ENCODE results near the gene CNTNAP2. TPM values are rescaled to one million over a fixed set of nuclear protein-coding genes. Genes with fewer than 3 reads are reported as not detected.

CNTNAP2 gene
- total and polyA plus RNA-seq, 8 donors = 0.19 to 18.2 (median 0.56) TPM

- Histone ChIP-seq H3K27ac (no peak overlapping the region), H3K4me1 (no peaks in the 10 kb centered on the region), H3K4me3 (no peak overlapping the region), H3K27me3 (no peaks in the 10 kb centered on the region), H3K9me3 (no peaks in the 10 kb centered on the region), H3K36me3 (no peaks in the 10 kb centered on the region)
- intact Hi-C loops (cut with DNase I; ENCODE audit: low total_unique reads) = no loop called here
- 68 to 91% (median 84%) methylated on average over 2 of the region's 2 CpGs for WGBS, 5 donors
- no peak for DNase-seq
- TF ChIP-seq EP300 (IDR thresholded peaks at IDR 0.05) (no peak), POLR2AphosphoS5 (IDR thresholded peaks at IDR 0.05) (no peak)
Observed at GRCh38 chr7:147912946-147913638, 1796.5 kb downstream of the CNTNAP2 start.

GRCh38 chr7:147915781-147916180, 1799.2 kb downstream of the CNTNAP2 start:
- H3K4me3 ChIP-seq = no peak overlapping the region
- TF ChIP-seq POLR2A (IDR thresholded peaks at IDR 0.05) = no peak
- no peak for TF ChIP-seq POLR2AphosphoS5 (IDR thresholded peaks at IDR 0.05)
- TF ChIP-seq CTCF (IDR thresholded peaks at IDR 0.05) = no peak
- TF ChIP-seq EP300 (IDR thresholded peaks at IDR 0.05) = no peak
- 44 to 60% (median 54%) methylated on average over 4 of the region's 4 CpGs for WGBS, 5 donors
- no peaks in the 10 kb centered on the region for H3K27me3 ChIP-seq
- intact Hi-C loops (cut with DNase I; ENCODE audit: low total_unique reads) = no loop called here
- H3K36me3 ChIP-seq = no peaks in the 10 kb centered on the region
- no peak overlapping the region for H3K27ac ChIP-seq
- H3K9me3 ChIP-seq = no peaks in the 10 kb centered on the region
- H3K4me1 ChIP-seq = no peaks in the 10 kb centered on the region
- no peak for DNase-seq

GRCh38 chr7:147916573-147916972, 1800.0 kb downstream of the CNTNAP2 start:
- Histone ChIP-seq H3K9me3 (no peaks in the 10 kb centered on the region), H3K27ac (no peak overlapping the region), H3K4me1 (no peaks in the 10 kb centered on the region), H3K27me3 (no peaks in the 10 kb centered on the region), H3K36me3 (no peaks in the 10 kb centered on the region), H3K4me3 (no peak overlapping the region)
- DNase-seq = no peak
- 75 to 83% (median 79%) methylated on average over 4 of the region's 4 CpGs for WGBS, 5 donors
- TF ChIP-seq EP300 (IDR thresholded peaks at IDR 0.05) = no peak
- TF ChIP-seq POLR2AphosphoS5 (IDR thresholded peaks at IDR 0.05) = no peak
- TF ChIP-seq POLR2A (IDR thresholded peaks at IDR 0.05) = no peak
- TF ChIP-seq CTCF (IDR thresholded peaks at IDR 0.05) = no peak
- intact Hi-C loops (cut with DNase I; ENCODE audit: low total_unique reads) = no loop called here

GRCh38 chr7:147923841-147924240, 1807.2 kb downstream of the CNTNAP2 start:
- intact Hi-C loops (cut with DNase I; ENCODE audit: low total_unique reads) = no loop called here
- Histone ChIP-seq H3K27ac (no peak overlapping the region), H3K4me1 (no peaks in the 10 kb centered on the region), H3K4me3 (no peak overlapping the region), H3K9me3 (no peaks in the 10 kb centered on the region), H3K27me3 (no peaks in the 10 kb centered on the region), H3K36me3 (no peaks in the 10 kb centered on the region)
- 64 to 99% (median 91%) methylated on average over 3 of the region's 3 CpGs for WGBS, 5 donors
- DNase-seq = no peak
- TF ChIP-seq EP300 (IDR thresholded peaks at IDR 0.05) (no peak), CTCF (IDR thresholded peaks at IDR 0.05) (no peak), POLR2A (IDR thresholded peaks at IDR 0.05) (no peak), POLR2AphosphoS5 (IDR thresholded peaks at IDR 0.05) (no peak)

GRCh38 chr7:147937428-147937827, 1820.8 kb downstream of the CNTNAP2 start:
- no peak for DNase-seq

More at GRCh38 chr7:147937428-147937827, 1820.8 kb downstream of the CNTNAP2 start:
- TF ChIP-seq POLR2A (IDR thresholded peaks at IDR 0.05) (no peak), POLR2AphosphoS5 (IDR thresholded peaks at IDR 0.05) (no peak), CTCF (IDR thresholded peaks at IDR 0.05) (no peak), EP300 (IDR thresholded peaks at IDR 0.05) (no peak)
- Histone ChIP-seq H3K27me3 (no peaks in the 10 kb centered on the region), H3K36me3 (no peaks in the 10 kb centered on the region), H3K27ac (no peak overlapping the region), H3K9me3 (no peaks in the 10 kb centered on the region), H3K4me1 (no peaks in the 10 kb centered on the region), H3K4me3 (no peak overlapping the region)
- 54 to 69% (median 67%) methylated on average over 4 of the region's 4 CpGs for WGBS, 5 donors
- intact Hi-C loops (cut with DNase I; ENCODE audit: low total_unique reads) = no loop called here

Measured in stomach (tissue), 9 donors.